ENCODE data around the gene MRNIP.

- TF ChIP-seq CTCF (IDR thresholded peaks at IDR 0.05; ENCODE audit: insufficient read depth, low read length) (no peak), POLR2AphosphoS5 (IDR thresholded peaks at IDR 0.05; ENCODE audit: low read depth) (no peak)
Measured at GRCh38 chr5:179804555-179804947, 54.1 kb downstream of the MRNIP start.

Data from HL-60 (cell line).